Pancreas (tissue), 10 donors: ENCODE results near the gene RAB7B. TPM values are rescaled to one million over a fixed set of nuclear protein-coding genes. Genes with fewer than 3 reads are reported as not detected.
A peak's percentile ranks its signal among the peaks of the same experiment; 100 is the strongest.
"Not testable (repeated sequence)": the region's sequence is repeated elsewhere in the genome, so short reads cannot be mapped to it uniquely, and the experiment has no call there.

ENCODE experiments used
- ATAC-seq, 4 donors: fragments of 200-7000 bp; cut with Tn5 transposase; one replicate each; pipeline versions ENCODE4 v1.8.0 to v1.9.1; 2020; ENCODE audit warnings: mild to moderate bottlenecking in 4 of 4, moderate library complexity in 4 of 4
- DNase-seq, 6 donors: peaks; one replicate each; pipeline ENCODE4 v3.0.0-alpha.2; 2020
- FAIRE-seq: peaks from 2 replicates; lab custom pipeline; 2012; peaks lifted over from hg19 to GRCh38; lab: Jason Lieb, UNC
- H3K27ac ChIP-seq, 4 donors: fragments of 200-600 bp; sonication (generic); 1 replicate in 3 of 4; 2 replicates in 1 of 4; pipeline versions ENCODE4 v1.5.0 to v1.8.0; 2020
- H3K27me3 ChIP-seq, 4 donors: fragments of 200-600 bp; one replicate each; pipeline ENCODE4 v1.8.0; 2021
- H3K36me3 ChIP-seq, 3 donors: fragments of 200-600 bp; sonication (generic) in 1 of 3; one replicate each; pipeline versions ENCODE4 v1.5.0 to v1.8.0; 2020 to 2021
- H3K4me1 ChIP-seq, 3 donors: fragments of 200-600 bp; one replicate each; pipeline ENCODE4 v1.8.0; 2021
- H3K4me3 ChIP-seq, 4 donors: fragments of 200-600 bp; sonication (generic) in 2 of 4; one replicate each; pipeline versions ENCODE4 v1.5.0 to v1.8.0; 2020 to 2021
- H3K9me3 ChIP-seq, 4 donors: fragments of 200-600 bp; one replicate each; pipeline ENCODE4 v1.8.0; 2021
- CTCF ChIP-seq, 4 donors: fragments of 200-600 bp; sonication (generic) in 3 of 4; IDR thresholded peaks; one replicate each; pipeline versions ENCODE4 v1.5.0 to v1.8.0; 2021; ENCODE audit warnings: antibody characterized with exemption in 4 of 4
- WGBS, 2 donors: extraction: QIAGEN DNeasy Blood & Tissue Kit; methylation state at CpG; one replicate each; pipeline ENCODE4 v1.1.7; 2013; 5-methylcytosine and 5-hydroxymethylcytosine counted together
- intact Hi-C, 3 donors: fragments of 100-400 bp; cut with DNase I; formaldehyde crosslinking; loops; one replicate each; pipeline versions ENCODE4 v1.11.1 to v1.14.2; 2022
- polyA plus RNA-seq, 2 donors: library from polyadenylated mRNA; stranded (reverse); fragments of 200-250 nt; gene quantifications; one replicate each; pipeline ENCODE4 v1.2.3, GENCODE V29; 2013
- total RNA-seq, 6 donors: library from RNA; stranded (reverse); fragmentation: NEBNext Ultra II Directional in 4 of 6; extraction: Animal tissue kit (Norgen Biotek cat#: 25700) in 4 of 6; gene quantifications; one replicate each; pipeline versions ENCODE4 v1.2.1 to v1.2.4, GENCODE V29; 2021 to 2023
- donor health status: healthy with polysubstance abuse.
- donor health status: DM: no; HTN: no; CAD: no; lungs with moderate emphysema.
- donor health status: DM: no; HTN: no; CAD: no.
- donor health status: control.
- donor health status: control.
- donor health status: Bipolar disorder and iron deficiency.
- donor health status: DM: yes; HTN: yes; CAD: no.
- donor health status: DM: no; HTN: no; CAD: no.
- donor health status: DM: no; HTN: no; CAD: no.
- donor health status: DM: yes; HTN: yes; CAD: no.

The RAB7B gene
- total RNA-seq (1 to 10 TPM in 2 of 6 donors, under 1 TPM in 4; 0.24 to 4.0 (median 0.41) TPM), polyA plus RNA-seq (under 1 TPM; 0.73 to 0.95 TPM)

DNA sequence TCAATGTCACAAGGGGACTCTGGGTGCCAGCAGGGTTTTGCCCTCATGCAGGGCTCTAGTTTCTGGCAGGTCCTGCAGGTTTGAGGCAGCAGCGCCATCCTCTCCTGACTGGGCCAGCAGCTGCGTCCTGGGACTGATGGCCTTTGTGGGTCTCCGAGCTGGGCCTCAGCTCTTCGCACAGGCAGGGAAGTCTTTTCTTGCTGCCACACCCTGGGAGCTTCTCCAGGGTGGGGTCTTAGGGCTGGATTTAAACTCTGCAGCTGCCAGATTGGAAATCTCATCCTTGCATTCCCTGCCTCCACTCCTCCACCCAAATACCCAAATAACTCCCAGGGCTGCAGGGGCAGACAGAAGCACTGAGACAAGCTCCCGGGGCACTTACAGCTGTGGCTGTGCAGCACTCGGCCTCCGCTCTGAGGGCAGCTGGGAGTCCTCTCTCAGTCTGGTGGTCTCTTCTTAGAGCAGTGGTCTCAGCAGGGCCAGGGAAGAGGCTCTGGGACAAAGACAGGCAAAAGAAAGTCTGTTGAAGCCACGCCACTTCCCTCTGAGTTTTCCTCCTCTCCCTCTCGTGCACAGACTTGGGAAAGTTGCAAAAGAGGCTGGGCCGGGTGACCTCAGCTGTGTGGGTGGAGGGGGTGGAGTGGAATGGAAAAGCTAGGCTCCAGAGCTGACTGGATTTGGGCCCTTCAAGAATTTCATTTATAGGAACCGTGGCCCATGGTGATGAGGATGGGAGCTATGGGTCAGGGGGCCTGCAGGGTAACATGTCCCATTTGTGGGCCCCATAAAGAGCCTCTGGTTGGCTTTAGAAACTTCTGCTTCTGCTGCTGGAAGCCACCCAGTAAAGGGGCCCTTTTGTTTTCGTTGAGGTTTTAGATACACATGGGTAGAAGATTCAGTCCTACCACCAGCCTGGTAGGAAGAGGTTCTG is at the start of gene RAB7B:
RAB7B (minus strand) TSS at position 525 of the 931 bp plus-strand sequence. CDS start 9,260 bp downstream, outside the sequence.
- FAIRE-seq (no peak), ATAC-seq (peak in 3 of 4 donors; percentile 67 to 78 (median 75)), DNase-seq (peak in 1 of 6 donors; percentile 46)
- Histone ChIP-seq H3K4me3 (peak within 1 kb of the TSS in 1 of 4 donors; percentile 8), H3K27ac (peak within 1 kb of the TSS in 2 of 4 donors; percentile 22 to 54), H3K4me1 (no peaks in the 10 kb centered on the region), H3K27me3 (no peaks in the 10 kb centered on the region), H3K9me3 (no peaks in the 10 kb centered on the region), H3K36me3 (no peaks in the 10 kb centered on the region)
- intact Hi-C loops: no loop called here
- TF ChIP-seq CTCF (IDR thresholded peaks at IDR 0.05): no peak
- 61 to 70% methylated on average over 12 of the region's 12 CpGs for WGBS, 2 donors

- FAIRE-seq, H3K27me3 ChIP-seq, ATAC-seq, intact Hi-C loops, H3K36me3 ChIP-seq, H3K4me3 ChIP-seq, H3K9me3 ChIP-seq, DNase-seq: not testable (repeated sequence)
- Histone ChIP-seq H3K4me1 (peaks cover 0 to 11% (median 3%) of the 10 kb centered on the region in 3 donors), H3K27ac (peak overlapping the region in 3 of 4 donors; percentile 9 to 81 (median 69))
- 75 to 88% methylated on average over 3 to 6 of the region's 8 CpGs for WGBS, 2 donors
Observed at GRCh38 chr1:206052231-206052865, 49.2 kb upstream of the RAB7B start.

- intact Hi-C loops: no loop called here
- peaks cover 0 to 11% (median 3%) of the 10 kb centered on the region in 3 donors for H3K4me1 ChIP-seq
- H3K36me3 ChIP-seq: no peaks in the 10 kb centered on the region
- DNase-seq (no peak), ATAC-seq (peak in 2 of 4 donors; percentile 44 to 57), FAIRE-seq (no peak)
- no peaks in the 10 kb centered on the region for H3K9me3 ChIP-seq
- 81 to 86% methylated on average over 6 of the region's 6 CpGs for WGBS, 2 donors
- H3K27me3 ChIP-seq: no peaks in the 10 kb centered on the region
- H3K27ac ChIP-seq: no peak overlapping the region
- H3K4me3 ChIP-seq: no peak overlapping the region
- TF ChIP-seq CTCF (IDR thresholded peaks at IDR 0.05): no peak
Observed at GRCh38 chr1:206050655-206051235, 47.5 kb upstream of the RAB7B start.

DNA sequence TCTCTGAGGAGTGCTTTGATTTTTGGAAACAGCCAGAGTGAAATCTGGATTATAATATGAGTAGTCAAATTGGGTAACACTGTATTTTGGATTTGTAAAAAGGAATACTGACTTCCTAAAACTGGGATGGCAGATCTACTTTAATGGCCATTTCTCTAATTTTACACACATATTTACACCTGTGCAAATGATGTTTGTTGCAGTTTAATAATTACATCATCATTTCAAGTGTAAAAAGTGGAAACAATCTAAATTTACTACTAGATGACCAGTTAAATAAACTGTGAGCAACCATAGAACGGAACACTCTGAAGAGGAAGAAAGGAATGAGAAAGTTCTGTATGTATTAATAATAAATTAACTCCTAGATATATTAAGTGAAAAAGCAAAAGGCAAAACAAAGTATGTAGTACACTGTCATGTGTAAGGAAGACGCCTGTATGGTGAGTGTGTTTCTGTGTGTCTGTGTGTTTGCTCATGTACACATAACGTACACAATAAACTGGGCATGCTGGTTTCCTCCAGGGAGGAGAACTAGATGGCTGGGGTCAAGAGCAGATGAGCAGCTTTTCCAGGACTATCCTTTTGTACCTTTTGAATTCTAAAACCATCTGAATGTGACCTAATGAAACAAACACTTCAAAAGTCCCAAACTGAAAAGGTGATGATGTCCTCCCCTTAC is 46.9 kb upstream of the RAB7B start:
- ATAC-seq (no peak), DNase-seq (no peak), FAIRE-seq (no peak)
- Histone ChIP-seq H3K27me3 (no peaks in the 10 kb centered on the region), H3K4me3 (no peak overlapping the region), H3K4me1 (peaks cover 0 to 11% (median 3%) of the 10 kb centered on the region in 3 donors), H3K27ac (no peak overlapping the region), H3K9me3 (no peaks in the 10 kb centered on the region), H3K36me3 (no peaks in the 10 kb centered on the region)
- WGBS, 2 donors: 85 to 92% methylated on average over 3 of the region's 3 CpGs
- TF ChIP-seq CTCF (IDR thresholded peaks at IDR 0.05): no peak
- intact Hi-C loops: no loop called here

- no peaks in the 10 kb centered on the region for H3K9me3 ChIP-seq
- no peak overlapping the region for H3K4me3 ChIP-seq
- intact Hi-C loops: no loop called here
- FAIRE-seq (no peak), ATAC-seq (no peak), DNase-seq (no peak)
- H3K36me3 ChIP-seq: no peaks in the 10 kb centered on the region
- no peak for TF ChIP-seq CTCF (IDR thresholded peaks at IDR 0.05)
- H3K27ac ChIP-seq: peak overlapping the region in 1 of 4 donors; percentile 70
- H3K4me1 ChIP-seq: peaks cover 0 to 11% (median 3%) of the 10 kb centered on the region in 3 donors
- no peaks in the 10 kb centered on the region for H3K27me3 ChIP-seq
Observed at GRCh38 chr1:206049293-206049692, 46.1 kb upstream of the RAB7B start.
